DND-41 (cell line): Measurements from ENCODE around the gene NTMT2.

Source experiments
- ATAC-seq: fragments of 200-7000 bp; cut with Tn5 transposase; 3 replicates; pipeline ENCODE4 v1.9.1; 2021; ENCODE audit warnings: low read depth; ENCODE audit not compliant: insufficient read depth
- DNase-seq: peaks from one replicate; pipeline ENCODE4 v3.0.0-alpha.2; 2020
- H2AFZ ChIP-seq: 2 replicates; pipeline ENCODE4 v1.6.0; 2012; ENCODE audit warnings: low read depth, low read length
- H3K27ac ChIP-seq: 2 replicates; pipeline ENCODE4 v1.5.1; 2012; ENCODE audit warnings: low read length, inconsistent platforms
- H3K27me3 ChIP-seq: fragments of 200-600 bp; sonication (generic); 2 replicates; pipeline ENCODE4 v1.6.0; 2012; ENCODE audit warnings: low read length, mild to moderate bottlenecking, inconsistent platforms; ENCODE audit not compliant: insufficient read depth, poor library complexity
- H3K36me3 ChIP-seq: 2 replicates; pipeline ENCODE4 v1.5.1; 2012; ENCODE audit warnings: low read length, inconsistent platforms; ENCODE audit not compliant: insufficient read depth
- H3K4me1 ChIP-seq: 2 replicates; pipeline ENCODE4 v1.5.1; 2012; ENCODE audit warnings: mild to moderate bottlenecking, low read length; ENCODE audit not compliant: insufficient read depth
- H3K4me2 ChIP-seq: 2 replicates; pipeline ENCODE4 v1.6.0; 2012; ENCODE audit warnings: mild to moderate bottlenecking, moderate library complexity, low read length, inconsistent platforms; ENCODE audit not compliant: insufficient read depth
- H3K4me3 ChIP-seq, 2 experiments: fragments of 200-600 bp in 1 of 2; shearing (Covaris generic) in 1 of 2; 2 replicates each; pipeline ENCODE4 v1.5.1; 2012 to 2016; ENCODE audit warnings: inconsistent platforms in 2 of 2, low read length in 2 of 2, mild to moderate bottlenecking in 2 of 2, low read depth in 1 of 2, moderate library complexity in 1 of 2
- H3K79me2 ChIP-seq: 2 replicates; pipeline ENCODE4 v1.6.0; 2012; ENCODE audit warnings: low read length, inconsistent platforms; ENCODE audit not compliant: insufficient read depth
- H3K9ac ChIP-seq: 2 replicates; pipeline ENCODE4 v1.6.0; 2012; ENCODE audit warnings: low read depth, mild to moderate bottlenecking, inconsistent platforms, low read length, moderate library complexity
- H3K9me3 ChIP-seq: 2 replicates; pipeline ENCODE4 v1.5.1; 2012; ENCODE audit warnings: low read length, moderate library complexity, mild to moderate bottlenecking, inconsistent platforms; ENCODE audit not compliant: insufficient read depth, severe bottlenecking
- H4K20me1 ChIP-seq: 2 replicates; pipeline ENCODE4 v1.6.0; 2012; ENCODE audit warnings: low read length; ENCODE audit not compliant: insufficient read depth
- EZH2 ChIP-seq: IDR thresholded peaks from 3 replicates; pipeline ENCODE4 v1.6.1; 2012; ENCODE audit warnings: borderline replicate concordance, low read depth, mild to moderate bottlenecking, moderate library complexity, low read length, inconsistent platforms; ENCODE audit not compliant: severe bottlenecking
- TF ChIP-seq, protein P1 (sequence below): IDR thresholded peaks from 2 replicates; pipeline ENCODE4 v1.5.1; 2012; ENCODE audit warnings: borderline replicate concordance, low read length, moderate library complexity, mild to moderate bottlenecking; ENCODE audit not compliant: poor library complexity, severe bottlenecking; ENCODE audit errors: extremely low read depth

The NTMT2 gene

DNA sequence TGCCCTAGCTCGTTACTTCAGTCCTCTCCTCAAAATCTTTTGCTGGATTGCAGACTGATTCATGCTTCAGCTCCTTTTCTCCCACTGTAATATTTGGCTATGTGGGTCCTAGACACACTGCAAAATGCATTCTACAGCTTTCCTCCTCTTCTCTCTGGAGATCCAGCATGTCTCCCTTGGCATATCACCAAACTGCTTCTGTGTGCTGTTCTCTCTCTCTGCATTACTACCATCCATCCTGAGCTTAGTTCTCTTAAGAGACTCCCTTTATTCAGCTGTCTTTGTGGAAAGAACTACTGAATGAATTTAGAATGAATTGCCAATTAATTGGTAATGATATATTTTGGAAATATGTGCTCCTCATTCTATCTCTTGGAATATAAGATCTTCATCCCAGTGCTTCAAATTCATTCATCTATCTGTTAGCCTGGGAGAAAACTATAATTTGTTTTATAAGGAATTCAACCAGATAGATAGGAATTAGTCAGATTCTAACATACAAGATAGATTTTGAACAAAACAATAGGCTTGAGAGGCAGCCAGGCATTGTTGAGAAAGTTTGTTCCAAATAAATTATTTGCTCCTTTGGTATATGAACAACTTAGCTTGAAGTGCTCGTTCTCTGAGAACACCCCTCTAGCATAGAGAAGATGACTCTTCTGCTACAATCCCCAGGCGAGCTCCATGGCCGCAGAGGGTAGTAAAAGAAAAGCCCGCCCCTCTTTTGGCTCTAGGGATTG, 71.9 kb downstream of the NTMT2 start:
- Histone ChIP-seq H3K79me2 (no peaks in the 10 kb centered on the region), H3K36me3 (no peaks in the 10 kb centered on the region), H3K4me1 (no peaks in the 10 kb centered on the region), H4K20me1 (no peaks in the 10 kb centered on the region), H3K4me2 (no peak overlapping the region), H3K9me3 (no peaks in the 10 kb centered on the region), H2AFZ (no peak overlapping the region), H3K4me3 (no peak overlapping the region), H3K9ac (no peak overlapping the region), H3K27ac (no peak overlapping the region), H3K27me3 (no peaks in the 10 kb centered on the region)
- DNase-seq (no peak), ATAC-seq (no peak)
- TF ChIP-seq, protein P1, sequence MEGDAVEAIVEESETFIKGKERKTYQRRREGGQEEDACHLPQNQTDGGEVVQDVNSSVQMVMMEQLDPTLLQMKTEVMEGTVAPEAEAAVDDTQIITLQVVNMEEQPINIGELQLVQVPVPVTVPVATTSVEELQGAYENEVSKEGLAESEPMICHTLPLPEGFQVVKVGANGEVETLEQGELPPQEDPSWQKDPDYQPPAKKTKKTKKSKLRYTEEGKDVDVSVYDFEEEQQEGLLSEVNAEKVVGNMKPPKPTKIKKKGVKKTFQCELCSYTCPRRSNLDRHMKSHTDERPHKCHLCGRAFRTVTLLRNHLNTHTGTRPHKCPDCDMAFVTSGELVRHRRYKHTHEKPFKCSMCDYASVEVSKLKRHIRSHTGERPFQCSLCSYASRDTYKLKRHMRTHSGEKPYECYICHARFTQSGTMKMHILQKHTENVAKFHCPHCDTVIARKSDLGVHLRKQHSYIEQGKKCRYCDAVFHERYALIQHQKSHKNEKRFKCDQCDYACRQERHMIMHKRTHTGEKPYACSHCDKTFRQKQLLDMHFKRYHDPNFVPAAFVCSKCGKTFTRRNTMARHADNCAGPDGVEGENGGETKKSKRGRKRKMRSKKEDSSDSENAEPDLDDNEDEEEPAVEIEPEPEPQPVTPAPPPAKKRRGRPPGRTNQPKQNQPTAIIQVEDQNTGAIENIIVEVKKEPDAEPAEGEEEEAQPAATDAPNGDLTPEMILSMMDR, result no peak
- TF ChIP-seq EZH2, result no peak

DNA sequence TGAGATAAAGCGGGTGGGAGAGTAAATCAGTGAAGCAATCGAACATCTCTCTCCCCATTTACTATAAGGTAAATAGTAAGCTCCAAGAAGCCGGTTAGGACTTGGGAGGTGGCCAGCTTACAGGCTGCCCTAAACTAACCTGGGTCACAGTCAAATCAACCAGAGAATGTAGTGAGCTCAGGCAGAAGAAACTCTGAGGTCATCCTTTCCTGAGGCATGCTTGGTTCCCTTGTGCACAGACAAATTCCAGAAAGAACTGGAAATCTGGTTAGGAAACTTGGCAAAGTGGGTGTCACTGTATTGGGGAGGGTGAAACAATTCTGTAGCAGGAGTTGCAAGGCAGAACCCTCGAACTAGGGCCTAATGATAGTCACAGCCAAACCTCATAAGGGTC, 72.5 kb downstream of the NTMT2 start:
- no peaks in the 10 kb centered on the region for H4K20me1 ChIP-seq
- no peak overlapping the region for H3K4me2 ChIP-seq
- ATAC-seq, result no peak
- no peak overlapping the region for H3K4me3 ChIP-seq
- TF ChIP-seq, protein P1, result no peak
- no peak for TF ChIP-seq EZH2
- H3K27ac ChIP-seq, result no peak overlapping the region
- H3K27me3 ChIP-seq, result no peaks in the 10 kb centered on the region
- H2AFZ ChIP-seq, result no peak overlapping the region
- H3K9ac ChIP-seq, result no peak overlapping the region
- no peaks in the 10 kb centered on the region for H3K4me1 ChIP-seq
- no peaks in the 10 kb centered on the region for H3K36me3 ChIP-seq
- DNase-seq, result no peak
- no peaks in the 10 kb centered on the region for H3K9me3 ChIP-seq
- no peaks in the 10 kb centered on the region for H3K79me2 ChIP-seq
